ENCODE data around the gene FAM136A. TPM values are rescaled to one million over a fixed set of nuclear protein-coding genes. Genes with fewer than 3 reads are reported as not detected.
A peak's percentile ranks its signal among the peaks of the same experiment; 100 is the strongest.

The FAM136A gene
- total RNA-seq: 41.6 and 41.7 TPM in 2 replicates
- 32.5 TPM for total RNA-seq (2013)
- 31.1 and 39.1 TPM in 2 replicates for polyA plus RNA-seq
- polyA minus RNA-seq: 11.8 and 13.3 TPM in 2 replicates

DNA sequence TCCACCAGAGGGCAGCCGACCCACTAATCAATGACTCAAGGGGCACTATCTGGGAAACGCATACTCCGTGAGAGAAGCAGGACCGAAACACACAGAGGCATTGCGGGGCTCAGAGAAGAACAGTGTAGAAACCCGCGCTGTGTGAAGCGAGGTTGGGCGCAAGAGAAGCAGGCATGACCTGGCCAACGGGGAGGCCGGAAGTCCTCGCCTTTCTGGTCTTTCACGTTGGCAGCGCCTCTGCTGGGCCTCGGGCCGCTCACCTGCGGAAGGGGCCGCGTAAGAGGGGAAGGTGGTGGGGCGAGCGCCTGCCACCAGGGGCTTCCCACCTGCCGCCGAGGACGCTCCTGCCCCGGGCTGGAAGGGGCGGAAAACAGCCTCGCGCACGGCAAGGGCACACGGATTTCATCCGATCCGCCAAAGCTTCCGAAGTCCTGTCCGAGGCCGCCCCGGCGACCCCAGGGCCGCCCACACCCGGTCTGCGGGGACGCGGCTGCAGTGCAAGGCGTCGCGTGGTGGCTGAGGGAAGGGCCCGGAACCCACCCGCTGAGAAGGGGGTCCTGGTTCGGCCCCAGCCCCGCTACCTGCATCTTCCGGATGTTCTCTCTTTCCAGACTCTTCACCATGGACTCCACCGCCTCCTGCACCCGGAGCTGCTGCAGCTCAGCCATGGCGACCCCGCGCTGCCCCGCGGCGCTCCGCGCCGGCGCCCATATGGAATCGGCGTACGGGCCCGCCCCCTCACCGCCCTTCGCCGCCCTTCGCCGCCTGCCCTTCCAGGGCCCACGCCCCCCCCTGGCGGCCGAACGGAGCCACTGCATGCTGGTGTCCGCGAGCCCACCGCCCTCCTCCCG lies at the start of gene FAM136A:
TSS of gene FAM136A (minus strand) at position 724 of the 851 bp plus-strand sequence. CDS start at position 668, 56 bp downstream.
- peaks cover 22% of the 10 kb centered on the region for H3K4me1 Mint-ChIP-seq
- Histone ChIP-seq H3K4me2 (replicated peaks; ENCODE audit: low read depth, low read length, poor library complexity, severe bottlenecking) (peak within 1 kb of the TSS; percentile 76), H2AFZ (ENCODE audit: insufficient read depth, low read depth, low read length, poor library complexity, severe bottlenecking) (peak within 1 kb of the TSS; percentile 97), H4K20me1 (ENCODE audit: control insufficient read depth, insufficient read depth, low read length, poor library complexity, severe bottlenecking) (no peaks in the 10 kb centered on the region), H3K27me3 (replicated peaks in 1 of 4; ENCODE audit: control extremely low read depth in 1 of 4, control insufficient read depth in 3 of 4, insufficient read depth in 4 of 4, low read length in 3 of 4) (no peaks in the 10 kb centered on the region), H3K79me2 (ENCODE audit: control insufficient read depth, insufficient read depth, low read length) (peaks cover 7% of the 10 kb centered on the region), H3K9me3 (ENCODE audit: control extremely low read depth in 1 of 3, control insufficient read depth in 2 of 3, insufficient read depth in 1 of 3, low read length in 2 of 3) (no peaks in the 10 kb centered on the region), H3K4me1 (ENCODE audit: control insufficient read depth in 2 of 2, insufficient read depth in 2 of 2, low read length in 2 of 2) (peaks cover 7 to 14% of the 10 kb centered on the region in 2 donors), H3K36me3 (replicated peaks in 1 of 2; ENCODE audit: control extremely low read depth in 1 of 2, control insufficient read depth in 1 of 2, extremely low read depth in 1 of 2, insufficient read depth in 2 of 2, low read length in 1 of 2) (peaks cover 5 to 20% of the 10 kb centered on the region in 2 experiments), H3K4me3 (ENCODE audit: control extremely low read depth in 1 of 5, extremely low read depth in 1 of 5, insufficient read depth in 1 of 5, low read depth in 2 of 5, low read length in 4 of 5) (peak within 1 kb of the TSS; percentile 61 to 98 (median 71)), H3K9ac (ENCODE audit: low read length) (peak within 1 kb of the TSS; percentile 73), H3K27ac (ENCODE audit: low read length in 2 of 2) (peak within 1 kb of the TSS; percentile 77 to 85)
- H3K4me3 Mint-ChIP-seq: peak within 1 kb of the TSS; percentile 94
- intact Hi-C loops (cut with micrococcal nuclease): loop anchor here (1.0 to 10.0 kb wide), 11 partner anchors 8 to 1834 kb away; partner anchors contain the start of genes AAK1, ADD2, APLF and FBXO48
- TF ChIP-seq EZH2 (IDR thresholded peaks at IDR 0.05; ENCODE audit: borderline replicate concordance, insufficient read depth, low read depth, low read length, poor library complexity, severe bottlenecking): no peak
- TF ChIP-seq, protein P1, sequence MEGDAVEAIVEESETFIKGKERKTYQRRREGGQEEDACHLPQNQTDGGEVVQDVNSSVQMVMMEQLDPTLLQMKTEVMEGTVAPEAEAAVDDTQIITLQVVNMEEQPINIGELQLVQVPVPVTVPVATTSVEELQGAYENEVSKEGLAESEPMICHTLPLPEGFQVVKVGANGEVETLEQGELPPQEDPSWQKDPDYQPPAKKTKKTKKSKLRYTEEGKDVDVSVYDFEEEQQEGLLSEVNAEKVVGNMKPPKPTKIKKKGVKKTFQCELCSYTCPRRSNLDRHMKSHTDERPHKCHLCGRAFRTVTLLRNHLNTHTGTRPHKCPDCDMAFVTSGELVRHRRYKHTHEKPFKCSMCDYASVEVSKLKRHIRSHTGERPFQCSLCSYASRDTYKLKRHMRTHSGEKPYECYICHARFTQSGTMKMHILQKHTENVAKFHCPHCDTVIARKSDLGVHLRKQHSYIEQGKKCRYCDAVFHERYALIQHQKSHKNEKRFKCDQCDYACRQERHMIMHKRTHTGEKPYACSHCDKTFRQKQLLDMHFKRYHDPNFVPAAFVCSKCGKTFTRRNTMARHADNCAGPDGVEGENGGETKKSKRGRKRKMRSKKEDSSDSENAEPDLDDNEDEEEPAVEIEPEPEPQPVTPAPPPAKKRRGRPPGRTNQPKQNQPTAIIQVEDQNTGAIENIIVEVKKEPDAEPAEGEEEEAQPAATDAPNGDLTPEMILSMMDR (IDR thresholded peaks at IDR 0.05): peak; percentile 81
- POLR2A ChIA-PET: interaction anchor here (0.6 to 2.0 kb wide), 7 partner anchors 9 to 656 kb away, joined by 3 to 13 read pairs (median 4); partner anchors contain the start of genes C2orf42, MXD1, PCYOX1 and SNRPG
- no peaks in the 10 kb centered on the region for H3K9me3 Mint-ChIP-seq (ENCODE audit: insufficient read depth)
- CTCF ChIA-PET: interaction anchor here (0.9 to 6.6 kb wide), 14 partner anchors 8 to 417 kb away, joined by 3 to 148 read pairs (median 5); partner anchors contain the start of genes C2orf42, MXD1, PCYOX1 and SNRPG
- peak; percentile 93 for ATAC-seq (ENCODE audit: low read depth)
- peak within 1 kb of the TSS; percentile 95 for H3K27ac Mint-ChIP-seq
- DNase-seq: peak; percentile 91
- WGBS (ENCODE audit: insufficient coverage): under 1% methylated on average over 77 of the region's 79 CpGs
- H3K27me3 Mint-ChIP-seq: no peaks in the 10 kb centered on the region

Measured in B cell (primary cell).